ENCODE results near the gene SAMHD1. TPM values are rescaled to one million over a fixed set of nuclear protein-coding genes. Genes with fewer than 3 reads are reported as not detected.

The SAMHD1 gene
- total RNA-seq, 2 experiments from 2014 or later, result 10.6 to 20.8 TPM

DNA sequence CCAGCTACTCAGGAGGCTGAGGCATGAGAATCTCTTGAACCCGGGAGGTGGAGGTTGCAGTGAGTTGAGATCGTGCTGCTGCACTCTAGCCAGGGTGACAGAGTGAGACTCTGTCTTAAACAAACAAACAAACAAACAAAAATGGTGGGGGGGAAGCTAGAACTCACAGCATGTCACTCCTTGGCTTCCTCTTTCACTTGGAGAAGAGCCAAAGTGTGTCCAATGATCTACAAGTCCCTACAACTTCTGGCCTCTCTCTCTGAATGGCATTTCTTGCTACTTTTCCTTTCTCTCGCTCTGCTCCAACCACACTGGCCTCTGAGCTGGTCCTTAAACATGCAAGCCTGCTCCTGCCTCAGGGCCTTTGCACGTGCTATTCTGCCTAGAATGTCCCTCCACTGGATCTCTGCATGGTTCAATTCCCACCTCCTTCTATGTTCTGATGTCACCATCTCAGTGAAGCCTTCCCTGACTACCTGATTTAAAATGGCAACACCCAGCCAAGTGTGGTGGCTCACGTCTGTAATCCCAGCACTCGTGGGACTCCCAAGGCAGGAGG, 67.5 kb downstream of the SAMHD1 start:
- H2AFZ ChIP-seq (ENCODE audit: low read length), result no peak overlapping the region
- CTCF ChIA-PET (ENCODE audit: unreplicated experiment), result interaction anchor here (0.7 kb wide), 1 partner anchor 8 kb away, joined by 3 read pairs; the partner anchor contains the start of gene TLDC2
- DNase-seq (ENCODE audit: low spot score), result no peak
- no peaks in the 10 kb centered on the region for H3K36me3 ChIP-seq (ENCODE audit: insufficient read depth, low read length)
- no peaks in the 10 kb centered on the region for H3K9me2 ChIP-seq (ENCODE audit: insufficient read depth, low read length)
- no peaks in the 10 kb centered on the region for H3K79me2 ChIP-seq (ENCODE audit: insufficient read depth, low read depth, low read length)
- no TSS peak for BruUV-seq (replicated peaks)
- H3K27ac ChIP-seq (ENCODE audit: low read depth, low read length, poor library complexity, severe bottlenecking), result no peak overlapping the region
- TF ChIP-seq, protein P1, sequence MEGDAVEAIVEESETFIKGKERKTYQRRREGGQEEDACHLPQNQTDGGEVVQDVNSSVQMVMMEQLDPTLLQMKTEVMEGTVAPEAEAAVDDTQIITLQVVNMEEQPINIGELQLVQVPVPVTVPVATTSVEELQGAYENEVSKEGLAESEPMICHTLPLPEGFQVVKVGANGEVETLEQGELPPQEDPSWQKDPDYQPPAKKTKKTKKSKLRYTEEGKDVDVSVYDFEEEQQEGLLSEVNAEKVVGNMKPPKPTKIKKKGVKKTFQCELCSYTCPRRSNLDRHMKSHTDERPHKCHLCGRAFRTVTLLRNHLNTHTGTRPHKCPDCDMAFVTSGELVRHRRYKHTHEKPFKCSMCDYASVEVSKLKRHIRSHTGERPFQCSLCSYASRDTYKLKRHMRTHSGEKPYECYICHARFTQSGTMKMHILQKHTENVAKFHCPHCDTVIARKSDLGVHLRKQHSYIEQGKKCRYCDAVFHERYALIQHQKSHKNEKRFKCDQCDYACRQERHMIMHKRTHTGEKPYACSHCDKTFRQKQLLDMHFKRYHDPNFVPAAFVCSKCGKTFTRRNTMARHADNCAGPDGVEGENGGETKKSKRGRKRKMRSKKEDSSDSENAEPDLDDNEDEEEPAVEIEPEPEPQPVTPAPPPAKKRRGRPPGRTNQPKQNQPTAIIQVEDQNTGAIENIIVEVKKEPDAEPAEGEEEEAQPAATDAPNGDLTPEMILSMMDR (conservative IDR thresholded peaks at IDR 0.05; ENCODE audit: low read length), result no peak
- no peak for TF ChIP-seq EZH2phosphoT487 (IDR thresholded peaks at IDR 0.05; ENCODE audit: borderline replicate concordance, low read depth, low read length)
- POLR2A ChIA-PET, result interaction anchor here (0.5 to 1.0 kb wide), 2 partner anchors 13 to 296 kb away, joined by 3 to 7 read pairs; no protein-coding TSS in a partner anchor
- no peak overlapping the region for H3K4me3 ChIP-seq (ENCODE audit: low read depth, low read length, poor library complexity, severe bottlenecking)
- peaks cover 4% of the 10 kb centered on the region for H3K4me1 ChIP-seq (ENCODE audit: insufficient read depth, low read length, poor library complexity, severe bottlenecking)
- no peaks in the 10 kb centered on the region for H3K9me3 ChIP-seq (ENCODE audit: low read length)
- no peaks in the 10 kb centered on the region for H4K20me1 ChIP-seq (ENCODE audit: insufficient read depth, low read length)
- H3K4me2 ChIP-seq (ENCODE audit: low read length), result no peak overlapping the region
- intact Hi-C loops (cut with micrococcal nuclease; ENCODE audit: unreplicated experiment), result no loop called here

DNA sequence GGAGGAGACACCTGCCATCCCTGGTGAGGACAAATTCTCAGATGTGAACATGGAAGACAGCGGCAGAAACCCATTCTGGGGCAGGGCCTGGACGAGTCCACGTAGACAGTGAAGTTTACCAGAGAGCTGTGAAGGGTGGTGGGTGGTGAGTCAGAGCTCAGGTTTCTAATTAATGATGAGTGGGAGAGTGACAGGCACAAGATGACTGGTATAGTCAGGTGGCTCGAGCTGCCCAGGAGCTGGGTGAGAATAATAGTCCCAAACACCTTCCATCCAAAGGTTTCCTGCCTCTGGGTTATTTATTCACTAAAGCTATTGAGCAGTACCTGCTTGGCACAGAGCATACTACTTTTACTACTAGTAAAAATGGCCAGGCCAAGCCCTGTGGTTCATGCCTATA, 69.6 kb downstream of the SAMHD1 start:
- TF ChIP-seq, protein P1 (conservative IDR thresholded peaks at IDR 0.05; ENCODE audit: low read length), result no peak
- no peak for TF ChIP-seq EZH2phosphoT487 (IDR thresholded peaks at IDR 0.05; ENCODE audit: borderline replicate concordance, low read depth, low read length)

DNA sequence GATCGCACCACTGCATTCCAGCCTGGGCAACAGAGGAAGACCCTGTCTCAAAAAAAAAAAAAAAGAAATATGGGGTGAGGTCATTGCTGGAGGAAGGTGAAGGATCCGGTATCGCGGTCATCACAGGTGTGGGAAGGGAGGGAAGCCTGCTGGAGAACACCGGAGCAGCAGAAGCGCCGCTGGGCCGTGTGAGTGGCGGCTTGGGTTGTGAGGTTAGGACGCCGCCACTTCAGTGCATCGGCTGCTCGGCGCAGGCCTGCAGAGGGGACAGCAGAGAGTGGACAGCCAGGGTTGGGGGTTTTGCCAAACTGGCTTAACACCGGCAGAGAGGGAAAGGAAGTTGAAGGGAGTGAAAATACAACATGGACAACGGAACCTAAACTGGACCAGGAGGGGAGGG, 70.2 kb downstream of the SAMHD1 start:
- Histone ChIP-seq H4K20me1 (ENCODE audit: insufficient read depth, low read length) (no peaks in the 10 kb centered on the region), H3K4me1 (ENCODE audit: insufficient read depth, low read length, poor library complexity, severe bottlenecking) (no peaks in the 10 kb centered on the region), H3K4me2 (ENCODE audit: low read length) (no peak overlapping the region), H3K9me2 (ENCODE audit: insufficient read depth, low read length) (no peaks in the 10 kb centered on the region), H3K27ac (ENCODE audit: low read depth, low read length, poor library complexity, severe bottlenecking) (no peak overlapping the region), H3K9me3 (ENCODE audit: low read length) (no peaks in the 10 kb centered on the region), H2AFZ (ENCODE audit: low read length) (no peak overlapping the region), H3K79me2 (ENCODE audit: insufficient read depth, low read depth, low read length) (no peaks in the 10 kb centered on the region), H3K36me3 (ENCODE audit: insufficient read depth, low read length) (no peaks in the 10 kb centered on the region), H3K4me3 (ENCODE audit: low read depth, low read length, poor library complexity, severe bottlenecking) (no peak overlapping the region)
- BruUV-seq (replicated peaks), result no TSS peak
- ChIA-PET CTCF (ENCODE audit: unreplicated experiment) (no interaction called here), POLR2A (no interaction called here)
- intact Hi-C loops (cut with micrococcal nuclease; ENCODE audit: unreplicated experiment), result no loop called here
- TF ChIP-seq, protein P1 (conservative IDR thresholded peaks at IDR 0.05; ENCODE audit: low read length), result no peak
- no peak for TF ChIP-seq EZH2phosphoT487 (IDR thresholded peaks at IDR 0.05; ENCODE audit: borderline replicate concordance, low read depth, low read length)
- DNase-seq (ENCODE audit: low spot score), result no peak

More for the DNA sequence above, 69.6 kb downstream of the SAMHD1 start:
- Histone ChIP-seq H3K79me2 (ENCODE audit: insufficient read depth, low read depth, low read length) (no peaks in the 10 kb centered on the region), H3K4me3 (ENCODE audit: low read depth, low read length, poor library complexity, severe bottlenecking) (no peak overlapping the region), H3K36me3 (ENCODE audit: insufficient read depth, low read length) (no peaks in the 10 kb centered on the region), H4K20me1 (ENCODE audit: insufficient read depth, low read length) (no peaks in the 10 kb centered on the region), H3K4me1 (ENCODE audit: insufficient read depth, low read length, poor library complexity, severe bottlenecking) (peaks cover 2% of the 10 kb centered on the region), H3K9me3 (ENCODE audit: low read length) (no peaks in the 10 kb centered on the region), H3K4me2 (ENCODE audit: low read length) (no peak overlapping the region), H2AFZ (ENCODE audit: low read length) (no peak overlapping the region), H3K9me2 (ENCODE audit: insufficient read depth, low read length) (no peaks in the 10 kb centered on the region), H3K27ac (ENCODE audit: low read depth, low read length, poor library complexity, severe bottlenecking) (no peak overlapping the region)
- CTCF ChIA-PET (ENCODE audit: unreplicated experiment), result no interaction called here
- intact Hi-C loops (cut with micrococcal nuclease; ENCODE audit: unreplicated experiment), result no loop called here
- POLR2A ChIA-PET, result no interaction called here
- no TSS peak for BruUV-seq (replicated peaks)
- no peak for DNase-seq (ENCODE audit: low spot score)
